Body of pancreas (tissue), 4 donors: Measurements from ENCODE around the gene MOGAT2.

ENCODE experiments used
- CTCF ChIP-seq, 7 experiments: fragments of 450-650 bp in 4 of 7; fragments of 200-600 bp in 3 of 7; sonication (generic) in 3 of 7; IDR thresholded peaks; one replicate each; pipeline ENCODE4 v1.5.1; 2016 to 2019; ENCODE audit warnings: antibody characterized with exemption in 7 of 7
- POLR2A ChIP-seq, 3 donors: fragments of 450-650 bp; IDR thresholded peaks; one replicate each; pipeline ENCODE4 v1.6.1; 2016; ENCODE audit warnings: antibody characterized with exemption in 3 of 3, mild to moderate bottlenecking in 2 of 3

- TF ChIP-seq CTCF (IDR thresholded peaks at IDR 0.05) (no peak), POLR2A (IDR thresholded peaks at IDR 0.05) (no peak)
Measured at GRCh38 chr11:75673977-75674582, 43.6 kb upstream of the MOGAT2 start.
